Muscle of leg (tissue), 11 donors: ENCODE results near the gene CDR2. TPM values are rescaled to one million over a fixed set of nuclear protein-coding genes. Genes with fewer than 3 reads are reported as not detected.

ENCODE experiments used
- DNase-seq: peaks from one replicate; pipeline ENCODE4 v3.0.0; 2013
- H3K27ac ChIP-seq: one replicate; pipeline ENCODE4 v1.5.1; 2013; ENCODE audit warnings: mild to moderate bottlenecking, low read length, control low read depth
- H3K27me3 ChIP-seq: one replicate; pipeline ENCODE4 v1.6.1; 2013; ENCODE audit warnings: low read length; ENCODE audit not compliant: control insufficient read depth, insufficient read depth
- H3K36me3 ChIP-seq: one replicate; pipeline ENCODE4 v1.6.1; 2013; ENCODE audit warnings: low read length; ENCODE audit not compliant: control insufficient read depth, insufficient read depth
- H3K4me1 ChIP-seq: one replicate; pipeline ENCODE4 v1.6.1; 2013; ENCODE audit warnings: low read length; ENCODE audit not compliant: control insufficient read depth, insufficient read depth
- H3K4me3 ChIP-seq: one replicate; pipeline ENCODE4 v1.5.1; 2013; ENCODE audit warnings: low read length, control low read depth
- H3K9me3 ChIP-seq: replicated peaks from 2 replicates; pipeline ENCODE4 v1.6.1; 2013; ENCODE audit warnings: low read depth, low read length; ENCODE audit not compliant: control insufficient read depth
- WGBS: methylation state at CpG from one replicate; pipeline ENCODE4 v1.1.5; 2013; ENCODE audit warnings: missing lambda C conversion rate; ENCODE audit not compliant: insufficient coverage; 5-methylcytosine and 5-hydroxymethylcytosine counted together
- polyA plus RNA-seq, 8 donors: library from polyadenylated mRNA; unstranded; fragments of 120-200 nt; gene quantifications; one replicate each; pipeline versions ENCODE4 v1.2.1 to v1.2.3, GENCODE V29; 2013; ENCODE audit warnings: inconsistent platforms in 1 of 8, low replicate concordance in 1 of 8; ENCODE audit not compliant: insufficient read length in 8 of 8, insufficient read depth in 1 of 8
- total RNA-seq: library from RNA; stranded (reverse); fragments of 120-200 nt; gene quantifications from one replicate; pipeline ENCODE4 v1.2.4, GENCODE V29; 2013

CDR2 gene
- total and polyA plus RNA-seq, 9 donors: 13.5 to 29.5 (median 16.8) TPM

DNA sequence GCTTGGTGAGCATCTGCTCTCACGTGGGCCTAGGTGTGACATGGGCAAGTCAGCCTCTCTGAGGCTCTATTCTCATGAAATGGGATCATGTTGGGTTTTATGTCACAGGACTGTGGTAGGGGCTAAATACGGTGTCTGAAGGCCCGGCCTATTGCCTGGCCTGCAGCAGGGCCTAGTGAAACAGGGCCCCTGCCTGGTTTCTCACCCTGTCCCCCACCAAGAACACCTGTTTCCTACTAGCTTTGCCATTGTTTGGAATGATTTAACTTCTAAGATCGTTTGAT is 48.1 kb downstream of the CDR2 start:
- no peak overlapping the region for H3K27ac ChIP-seq

DNA sequence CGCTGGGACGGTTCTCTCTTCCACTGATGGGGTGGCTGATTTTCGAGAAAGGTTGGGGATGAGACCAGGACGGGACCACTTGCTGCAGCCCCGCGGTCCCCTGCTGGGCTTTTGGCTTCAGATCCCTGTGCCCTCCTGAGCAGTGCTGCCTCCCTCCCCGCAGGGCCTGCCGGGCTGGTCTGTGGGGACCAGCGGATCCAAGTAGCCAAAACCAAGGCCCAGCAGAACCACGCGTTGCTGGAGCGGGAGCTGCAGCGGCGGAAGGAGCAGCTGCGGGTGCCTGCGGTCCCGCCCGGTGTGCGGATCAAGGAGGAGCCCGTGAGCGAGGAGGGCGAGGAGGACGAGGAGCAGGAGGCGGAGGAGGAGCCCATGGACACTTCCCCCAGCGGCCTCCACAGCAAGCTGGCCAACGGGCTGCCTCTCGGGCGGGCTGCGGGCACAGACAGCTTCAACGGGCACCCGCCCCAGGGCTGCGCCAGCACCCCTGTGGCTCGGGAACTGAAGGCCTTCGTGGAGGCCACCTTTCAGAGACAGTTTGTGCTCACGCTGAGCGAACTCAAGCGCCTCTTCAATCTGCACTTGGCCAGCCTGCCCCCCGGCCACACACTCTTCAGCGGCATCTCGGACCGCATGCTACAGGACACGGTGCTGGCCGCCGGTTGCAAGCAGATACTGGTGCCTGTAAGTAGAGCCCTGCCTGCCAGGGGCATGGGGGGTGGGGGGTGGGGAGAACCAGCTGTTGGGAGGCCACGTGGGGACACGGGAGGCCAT is 48.6 kb downstream of the CDR2 start:
- Histone ChIP-seq H3K4me3 (no peak overlapping the region), H3K27me3 (no peaks in the 10 kb centered on the region), H3K27ac (no peak overlapping the region), H3K9me3 (no peaks in the 10 kb centered on the region), H3K4me1 (no peaks in the 10 kb centered on the region), H3K36me3 (peaks cover 79% of the 10 kb centered on the region)
- WGBS: 93% methylated on average over 39 of the region's 46 CpGs
- no peak for DNase-seq

More for the DNA sequence above, 48.1 kb downstream of the CDR2 start:
- H3K4me1 ChIP-seq: no peaks in the 10 kb centered on the region
- peaks cover 77% of the 10 kb centered on the region for H3K36me3 ChIP-seq
- no CpG with 5 or more reads among the region's 4 CpGs for WGBS
- H3K27me3 ChIP-seq: no peaks in the 10 kb centered on the region
- no peaks in the 10 kb centered on the region for H3K9me3 ChIP-seq
- no peak for DNase-seq
- no peak overlapping the region for H3K4me3 ChIP-seq

DNA sequence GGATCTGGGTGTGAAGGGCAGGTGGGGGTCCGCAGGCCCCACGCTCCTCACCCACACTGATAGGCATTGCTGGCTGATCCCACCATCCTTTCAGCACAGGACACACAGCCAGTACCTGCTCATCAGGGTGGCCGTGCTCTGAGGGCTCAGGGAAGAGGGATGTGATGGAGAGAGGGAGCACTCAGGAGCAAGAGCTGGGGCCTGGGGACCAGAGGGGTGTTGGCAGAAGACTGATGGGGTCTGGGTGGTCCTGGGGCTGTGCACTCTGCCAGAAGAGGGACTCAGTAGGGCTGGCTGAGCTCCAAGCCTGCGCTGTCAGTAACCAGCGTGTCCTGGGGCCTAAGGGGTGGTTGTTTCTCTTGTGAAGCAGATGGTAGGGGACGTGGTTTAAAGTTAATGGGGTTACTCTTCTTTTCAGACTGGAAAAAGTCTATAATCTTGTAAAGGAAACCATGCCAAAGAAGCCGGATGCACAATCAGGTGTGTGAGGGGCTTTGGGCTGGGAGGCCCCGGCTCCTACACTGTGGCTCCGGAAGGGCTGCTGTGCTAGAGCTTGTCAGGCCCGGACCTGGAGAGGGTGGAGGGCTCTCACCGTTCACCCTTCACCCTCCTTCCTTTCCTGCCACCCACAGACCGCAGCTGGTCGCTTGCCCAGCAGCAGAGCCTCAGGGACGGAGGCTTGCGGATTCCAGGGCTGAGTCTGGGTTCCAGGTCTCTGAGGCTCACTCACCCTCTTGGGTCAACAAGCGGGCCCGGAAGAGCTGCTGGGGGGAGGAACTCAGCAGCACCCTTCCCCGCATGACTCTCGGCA is 49.4 kb downstream of the CDR2 start:
- H3K9me3 ChIP-seq: no peaks in the 10 kb centered on the region
- H3K4me1 ChIP-seq: no peaks in the 10 kb centered on the region
- no peak overlapping the region for H3K27ac ChIP-seq
- no peaks in the 10 kb centered on the region for H3K27me3 ChIP-seq
- no peak for DNase-seq
- 80% methylated on average over 13 of the region's 19 CpGs for WGBS
- H3K36me3 ChIP-seq: peaks cover 81% of the 10 kb centered on the region
- H3K4me3 ChIP-seq: no peak overlapping the region

DNA sequence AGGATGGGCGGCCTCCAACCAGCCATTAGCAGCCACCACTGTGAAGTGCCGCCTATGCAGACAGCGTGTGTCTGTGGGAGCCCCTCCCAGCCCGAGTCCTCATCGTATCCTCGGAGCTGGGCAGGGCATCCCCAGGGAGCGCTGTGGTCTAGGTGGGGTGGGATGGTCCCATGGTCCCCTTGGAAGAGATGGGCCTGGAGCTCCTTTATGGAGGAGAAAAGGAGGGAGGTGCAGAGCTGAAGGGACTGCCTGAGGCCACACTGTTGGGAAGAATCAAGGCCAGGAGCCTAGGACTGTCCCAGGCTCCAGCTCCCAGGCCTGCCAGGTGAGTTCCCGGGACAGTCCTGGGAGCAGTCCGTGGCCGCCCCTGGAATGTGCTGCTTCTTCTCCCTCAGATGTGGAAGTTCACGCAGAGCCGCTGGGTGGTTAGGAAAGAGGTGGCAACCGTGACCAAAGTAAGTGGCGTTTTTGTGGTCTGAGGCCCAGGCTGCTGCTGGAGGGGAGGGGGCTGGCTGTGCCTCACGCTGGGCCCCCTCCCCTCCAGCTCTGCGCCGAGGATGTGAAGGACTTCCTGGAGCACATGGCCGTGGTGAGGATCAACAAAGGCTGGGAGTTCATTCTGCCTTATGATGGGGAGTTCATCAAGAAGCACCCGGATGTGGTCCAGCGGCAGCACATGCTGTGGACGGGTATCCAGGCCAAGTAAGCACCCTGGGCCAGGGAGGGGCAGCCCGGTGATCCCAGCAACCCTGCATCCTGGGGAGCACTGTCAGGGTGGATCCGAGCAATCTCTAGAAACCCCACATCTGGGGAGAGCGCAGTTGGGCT is 50.2 kb downstream of the CDR2 start:
- no peaks in the 10 kb centered on the region for H3K27me3 ChIP-seq
- DNase-seq: no peak
- H3K4me3 ChIP-seq: no peak overlapping the region
- no peaks in the 10 kb centered on the region for H3K4me1 ChIP-seq
- no peaks in the 10 kb centered on the region for H3K9me3 ChIP-seq
- H3K27ac ChIP-seq: no peak overlapping the region
- WGBS: 83% methylated on average over 20 of the region's 24 CpGs
- H3K36me3 ChIP-seq: peaks cover 78% of the 10 kb centered on the region

DNA sequence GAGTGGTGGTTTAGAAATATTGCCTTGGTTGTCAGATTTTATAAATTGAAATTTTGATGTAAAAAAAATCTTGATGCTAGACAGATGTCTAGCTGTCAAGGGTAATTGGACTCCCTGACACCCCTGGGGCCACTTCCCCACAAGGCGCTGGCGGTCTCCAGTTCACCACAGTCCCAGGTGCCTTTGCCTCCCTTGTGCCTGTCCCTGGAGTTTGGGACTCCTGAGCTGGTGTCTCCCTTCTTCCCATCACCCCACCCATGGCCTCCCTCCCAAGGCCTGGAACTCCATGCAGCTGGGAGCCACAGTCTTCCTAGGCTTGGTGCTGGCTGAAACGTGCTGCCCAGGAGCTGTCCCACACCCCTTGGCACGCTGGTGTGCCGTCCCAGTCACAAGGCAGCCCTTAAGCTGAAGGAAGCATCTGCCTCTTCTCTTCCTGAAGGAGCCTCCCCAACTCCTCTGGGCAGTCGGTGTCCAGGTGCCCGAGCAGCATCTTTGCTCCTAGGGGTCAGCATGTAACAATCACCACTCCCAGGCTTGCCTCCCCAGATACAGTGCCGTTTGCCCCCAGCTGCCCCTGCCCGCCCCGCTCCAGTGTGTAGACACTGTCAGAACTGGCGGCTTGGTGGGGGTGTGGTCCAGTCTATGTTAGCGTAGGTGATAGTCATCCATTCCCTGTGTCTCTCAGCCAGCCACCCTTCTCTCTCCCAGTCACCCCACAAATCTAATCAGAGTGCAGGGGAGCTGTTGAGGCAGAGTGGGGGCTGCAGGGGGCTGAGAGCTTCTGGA is 51.1 kb downstream of the CDR2 start:
- 91% methylated on average over 5 of the region's 12 CpGs for WGBS
- Histone ChIP-seq H3K9me3 (no peaks in the 10 kb centered on the region), H3K4me1 (no peaks in the 10 kb centered on the region), H3K27me3 (no peaks in the 10 kb centered on the region), H3K36me3 (peaks cover 78% of the 10 kb centered on the region), H3K4me3 (no peak overlapping the region), H3K27ac (no peak overlapping the region)
- no peak for DNase-seq

DNA sequence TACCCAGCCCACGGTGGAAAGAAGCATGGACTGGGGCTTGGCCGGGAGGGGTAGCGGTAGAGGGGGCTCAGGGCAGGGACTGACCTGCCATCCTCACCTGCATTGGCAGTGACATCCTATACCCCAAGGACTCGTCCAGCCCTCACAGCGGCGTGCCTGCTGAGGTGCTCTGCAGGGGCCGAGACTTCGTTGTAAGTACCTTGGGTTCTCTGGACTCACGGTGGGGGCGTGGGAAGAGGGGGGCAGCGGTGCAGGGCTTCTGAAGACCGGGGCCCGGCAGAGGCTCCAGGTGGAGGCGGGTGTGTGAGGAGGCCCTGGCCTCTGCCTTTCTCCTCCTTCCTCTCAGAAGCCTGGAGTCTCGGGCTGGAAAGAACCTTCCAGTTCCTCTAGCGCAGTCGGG is 51.7 kb downstream of the CDR2 start:
- peaks cover 76% of the 10 kb centered on the region for H3K36me3 ChIP-seq
- DNase-seq: no peak
- H3K27ac ChIP-seq: no peak overlapping the region
- 96% methylated on average over 13 of the region's 17 CpGs for WGBS
- H3K4me3 ChIP-seq: no peak overlapping the region
- no peaks in the 10 kb centered on the region for H3K27me3 ChIP-seq
- H3K4me1 ChIP-seq: no peaks in the 10 kb centered on the region
- H3K9me3 ChIP-seq: no peaks in the 10 kb centered on the region

DNA sequence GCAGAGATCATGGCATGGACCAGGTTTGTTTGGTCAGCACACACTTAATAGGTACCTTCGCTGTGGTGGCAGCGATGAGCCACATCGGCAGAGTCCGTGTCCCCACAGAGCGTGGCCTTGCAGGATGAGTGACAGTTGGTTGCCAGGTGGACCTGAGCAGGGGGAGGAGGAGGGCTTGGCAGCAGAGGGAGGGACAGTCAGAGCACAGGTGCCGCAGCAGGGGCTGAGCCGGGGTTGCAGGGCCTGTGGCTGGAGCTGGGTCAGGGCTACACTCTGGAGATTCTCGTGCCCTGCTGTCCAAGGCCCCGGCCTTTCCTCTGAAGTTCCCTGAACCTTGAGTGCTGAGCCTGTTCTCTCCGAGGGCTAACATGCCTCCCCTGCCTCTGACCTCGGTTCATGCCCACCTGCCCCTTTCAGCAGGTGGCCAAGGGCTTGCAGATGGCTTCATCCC is 52.4 kb downstream of the CDR2 start:
- no peaks in the 10 kb centered on the region for H3K27me3 ChIP-seq
- no peak overlapping the region for H3K27ac ChIP-seq
- H3K9me3 ChIP-seq: no peaks in the 10 kb centered on the region
- DNase-seq: no peak
- no peaks in the 10 kb centered on the region for H3K4me1 ChIP-seq
- H3K36me3 ChIP-seq: peaks cover 76% of the 10 kb centered on the region
- H3K4me3 ChIP-seq: no peak overlapping the region
- WGBS: 92% methylated on average over 11 of the region's 11 CpGs

DNA sequence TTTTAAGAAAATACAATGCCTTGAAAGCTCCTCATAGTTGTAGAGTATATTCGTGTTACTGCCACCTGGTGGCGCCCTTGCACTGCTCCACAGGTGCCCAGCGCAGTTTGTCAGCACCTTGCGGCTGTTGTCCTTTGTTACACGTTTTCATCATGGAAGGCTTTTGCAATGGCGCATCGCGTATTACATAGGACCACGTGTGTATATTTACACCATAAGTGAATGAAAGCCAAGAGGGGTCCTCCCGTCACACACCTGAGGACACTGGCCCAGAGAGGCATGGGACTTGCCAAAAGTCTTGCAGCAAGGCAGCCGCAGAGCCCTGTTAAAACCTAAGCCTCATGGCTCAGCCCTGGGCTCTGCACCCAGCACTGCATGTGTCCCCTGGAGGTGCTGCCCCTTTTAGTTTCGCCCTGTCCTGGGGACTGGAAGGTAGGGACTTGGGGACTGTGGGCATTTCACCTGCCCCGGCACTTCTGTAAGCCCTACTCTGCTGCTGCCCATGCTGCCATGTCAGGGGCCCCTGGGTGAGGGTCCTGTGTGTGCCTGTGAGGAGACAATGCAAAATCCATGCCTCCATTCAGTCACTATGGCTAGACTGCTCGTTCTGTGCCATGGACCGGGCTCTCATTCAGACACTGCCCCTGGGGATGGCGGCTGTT is 52.9 kb downstream of the CDR2 start:
- peak; percentile 67 for DNase-seq
- no peak overlapping the region for H3K27ac ChIP-seq
- no peaks in the 10 kb centered on the region for H3K4me1 ChIP-seq
- H3K4me3 ChIP-seq: no peak overlapping the region
- no peaks in the 10 kb centered on the region for H3K27me3 ChIP-seq
- peaks cover 76% of the 10 kb centered on the region for H3K36me3 ChIP-seq
- no peaks in the 10 kb centered on the region for H3K9me3 ChIP-seq
- WGBS: 57% methylated on average over 7 of the region's 16 CpGs

DNA sequence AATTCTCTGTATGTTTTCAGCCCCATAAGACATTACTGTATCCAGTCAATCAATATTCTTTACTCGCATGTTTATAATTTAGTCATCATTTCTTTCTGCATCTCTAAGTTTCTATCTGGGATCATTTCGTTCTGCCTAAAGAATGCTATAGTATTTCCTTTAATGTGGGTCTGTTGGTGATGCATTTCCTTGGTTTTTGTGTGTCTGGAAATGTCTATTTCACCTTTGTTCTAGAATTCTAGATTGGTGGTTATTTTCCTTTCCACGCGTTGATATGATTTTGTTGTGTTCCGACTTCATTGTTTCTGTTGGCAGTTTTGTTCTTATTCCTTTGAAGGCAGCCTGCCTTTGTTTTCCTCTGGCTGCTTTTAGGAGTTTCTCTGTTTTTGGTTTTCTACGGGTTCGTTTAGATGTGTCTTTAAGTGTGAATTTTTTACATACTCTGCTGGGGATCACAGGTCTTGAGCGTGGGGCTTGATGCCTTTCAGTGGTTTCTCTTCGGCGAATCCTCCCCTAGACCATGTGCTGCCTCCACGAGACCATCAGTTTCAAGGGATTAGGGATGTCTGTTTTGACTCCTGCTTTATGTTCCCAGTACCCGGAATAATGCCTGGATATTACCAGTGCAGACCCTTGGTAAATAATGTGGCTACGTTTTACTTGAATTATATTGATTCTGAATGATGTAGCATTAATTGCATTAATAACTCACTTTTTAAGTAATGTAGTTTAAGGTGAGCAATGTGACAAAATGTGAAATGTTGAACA is 53.7 kb downstream of the CDR2 start:
- DNase-seq: no peak
- H3K27me3 ChIP-seq: no peaks in the 10 kb centered on the region
- H3K4me1 ChIP-seq: no peaks in the 10 kb centered on the region
- H3K9me3 ChIP-seq: no peaks in the 10 kb centered on the region
- no peak overlapping the region for H3K4me3 ChIP-seq
- H3K36me3 ChIP-seq: peaks cover 78% of the 10 kb centered on the region
- no peak overlapping the region for H3K27ac ChIP-seq
- no CpG with 5 or more reads among the region's 13 CpGs for WGBS
